HEK293 (cell line): Measurements from ENCODE around the gene PCSK6.

ENCODE experiments used
- CTCF ChIP-seq: fragments of 450-650 bp; formaldehyde crosslinking; IDR thresholded peaks from 2 replicates; pipeline ENCODE4 v1.5.1; 2016; ENCODE audit warnings: missing biosample characterization, missing genetic modification characterization
- HOXA7 ChIP-seq: sonication (generic); formaldehyde crosslinking; IDR thresholded peaks from 2 replicates; pipeline ENCODE4 v1.8.1; 2022; ENCODE audit warnings: missing genetic modification reagents, borderline replicate concordance
- PRDM10 ChIP-seq: fragments of 450-650 bp; formaldehyde crosslinking; IDR thresholded peaks from 2 replicates; pipeline ENCODE4 v1.5.1; 2016; ENCODE audit warnings: missing biosample characterization, missing genetic modification characterization
- PRDM4 ChIP-seq: fragments of 450-650 bp; formaldehyde crosslinking; IDR thresholded peaks from 2 replicates; pipeline ENCODE4 v1.5.1; 2017; ENCODE audit warnings: missing biosample characterization, missing genetic modification characterization
- REST ChIP-seq: fragments of 450-650 bp; formaldehyde crosslinking; IDR thresholded peaks from 2 replicates; pipeline ENCODE4 v1.5.1; 2016; ENCODE audit warnings: missing biosample characterization, missing genetic modification characterization
- SP2 ChIP-seq: fragments of 450-650 bp; formaldehyde crosslinking; IDR thresholded peaks from 2 replicates; pipeline ENCODE4 v1.5.1; 2016; ENCODE audit warnings: missing biosample characterization, missing genetic modification characterization
- TRIM28 ChIP-seq: IDR thresholded peaks from 2 replicates; pipeline ENCODE4 v1.6.1; 2011; ENCODE audit warnings: low read length, control low read depth, borderline replicate concordance
- YY1 ChIP-seq: fragments of 450-650 bp; formaldehyde crosslinking; IDR thresholded peaks from 2 replicates; pipeline ENCODE4 v1.5.1; 2018; ENCODE audit warnings: missing biosample characterization, missing genetic modification characterization
- ZNF24 ChIP-seq: fragments of 450-650 bp; formaldehyde crosslinking; IDR thresholded peaks from 2 replicates; pipeline ENCODE4 v1.5.1; 2016; ENCODE audit warnings: missing biosample characterization, missing genetic modification characterization
- ZNF416 ChIP-seq: fragments of 450-650 bp; formaldehyde crosslinking; IDR thresholded peaks from 2 replicates; pipeline ENCODE4 v1.5.1; 2016; ENCODE audit warnings: missing biosample characterization, missing genetic modification characterization
- ZNF707 ChIP-seq: fragments of 450-650 bp; formaldehyde crosslinking; IDR thresholded peaks from 2 replicates; pipeline ENCODE4 v1.5.1; 2016; ENCODE audit warnings: missing biosample characterization, missing genetic modification characterization
- ZNF747 ChIP-seq: fragments of 450-650 bp; formaldehyde crosslinking; IDR thresholded peaks from 2 replicates; pipeline ENCODE4 v1.5.1; 2016; ENCODE audit warnings: missing biosample characterization, missing genetic modification characterization

- TF ChIP-seq CTCF (tag by site-specific recombination) (no peak), TRIM28 (no peak), REST (tag by site-specific recombination) (no peak), PRDM10 (no peak), PRDM4 (tag by site-specific recombination) (no peak), ZNF416 (tag by site-specific recombination) (no peak), ZNF24 (no peak), SP2 (tag by site-specific recombination) (no peak), ZNF747 (tag by site-specific recombination) (no peak), ZNF707 (tag by site-specific recombination) (no peak), YY1 (tag by site-specific recombination) (no peak), HOXA7 (CRISPR knock-in tag) (no peak)
These were observed 7.5 kb upstream of the PCSK6 start for GRCh38 chr15:101497017-101497416.
